Left colon (tissue), 2 donors: ENCODE data around the gene DUOXA2. TPM values are rescaled to one million over a fixed set of nuclear protein-coding genes. Genes with fewer than 3 reads are reported as not detected.

Experiments
- total RNA-seq, 2 donors: library from RNA; stranded (reverse); fragmentation: NEBNext Ultra II Directional; extraction: Animal tissue kit (Norgen Biotek cat#: 25700); gene quantifications; one replicate each; pipeline ENCODE4 v1.2.1, GENCODE V29; 2021
- donor health status: DM: no; HTN: no; CAD: no.
- donor health status: DM: yes; HTN: yes; CAD: no.

DUOXA2 gene
- total RNA-seq, 2 donors from 2014 or later = 1.3 to 4.9 TPM

Other genes with a start within 250 kb of the DUOXA2 start
- gene TERB2, start 157.6 kb upstream of the DUOXA2 start, total RNA-seq = not detected
- gene SORD, start 91.1 kb upstream of the DUOXA2 start, total RNA-seq = 10 to 100 TPM; 13.2 to 23.3 TPM
- gene DUOX2, start 154 bp upstream of the DUOXA2 start, total RNA-seq = 10 to 100 TPM in 1 of 2 donors, 1 to 10 TPM in 1; 3.9 to 30.4 TPM
- 1 to 10 TPM in 1 of 2 donors, under 1 TPM in 1; 0.67 to 1.6 TPM for gene DUOXA1, start 15.6 kb downstream of the DUOXA2 start, total RNA-seq
- gene DUOX1, start 15.7 kb downstream of the DUOXA2 start, total RNA-seq = under 1 TPM; 0.56 to 0.85 TPM
- 1 to 10 TPM; 5.6 to 8.3 TPM for gene SHF, start 73.6 kb downstream of the DUOXA2 start, total RNA-seq
- 10 to 100 TPM; 39.0 to 44.9 TPM for gene SLC28A2, start 137.9 kb downstream of the DUOXA2 start, total RNA-seq